Activated CD4-positive, alpha-beta T cell treated with anti-CD3 and anti-CD28 coated beads for 24 hours (primary cell): ENCODE results near the gene TBP.
A peak's percentile ranks its signal among the peaks of the same experiment; 100 is the strongest.

ENCODE experiments used
- DNase-seq, 2 donors: peaks; one replicate each; pipeline ENCODE4 v3.0.0-alpha.2; 2020; ENCODE audit warnings: low read depth in 2 of 2

The TBP gene

DNA sequence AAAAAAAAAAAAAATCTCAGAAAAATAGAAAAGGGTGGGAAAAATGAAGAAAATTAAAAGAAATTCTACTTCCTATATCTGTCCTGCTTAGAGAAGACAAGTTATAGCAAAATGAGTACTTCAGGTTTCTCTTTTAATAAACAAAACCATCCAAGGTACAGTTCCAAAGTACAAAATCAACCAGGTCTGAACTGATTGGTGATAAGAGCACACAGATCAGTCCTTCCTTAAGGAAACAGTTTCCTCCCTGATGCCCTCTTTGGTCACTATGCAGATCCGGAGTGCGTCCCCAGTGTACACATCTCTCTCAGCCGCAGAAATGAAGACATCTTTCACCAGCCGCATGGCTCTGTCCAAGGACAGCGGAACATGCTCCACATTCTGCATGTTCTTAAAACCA is 19.2 kb upstream of the TBP start:
- no peak for DNase-seq

DNA sequence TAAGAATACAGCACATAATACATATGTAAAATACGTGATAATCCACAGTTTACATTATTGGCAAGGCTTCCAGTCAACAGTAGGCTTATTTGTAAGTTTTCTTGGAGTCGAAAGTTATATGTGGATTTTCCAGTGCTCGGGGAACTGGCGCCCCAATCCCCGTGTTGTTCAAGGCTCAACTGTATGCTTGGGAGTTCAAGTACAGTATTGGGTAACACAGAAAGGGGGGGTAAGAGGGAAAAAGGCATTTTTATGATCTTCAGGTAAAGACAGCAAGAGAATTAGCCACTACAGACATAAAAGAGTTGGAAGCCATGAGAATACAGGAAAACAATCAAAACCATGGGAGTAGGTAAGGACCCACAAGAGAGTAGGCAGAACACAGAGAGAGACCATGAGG is 17.5 kb upstream of the TBP start:
- no peak for DNase-seq

DNA sequence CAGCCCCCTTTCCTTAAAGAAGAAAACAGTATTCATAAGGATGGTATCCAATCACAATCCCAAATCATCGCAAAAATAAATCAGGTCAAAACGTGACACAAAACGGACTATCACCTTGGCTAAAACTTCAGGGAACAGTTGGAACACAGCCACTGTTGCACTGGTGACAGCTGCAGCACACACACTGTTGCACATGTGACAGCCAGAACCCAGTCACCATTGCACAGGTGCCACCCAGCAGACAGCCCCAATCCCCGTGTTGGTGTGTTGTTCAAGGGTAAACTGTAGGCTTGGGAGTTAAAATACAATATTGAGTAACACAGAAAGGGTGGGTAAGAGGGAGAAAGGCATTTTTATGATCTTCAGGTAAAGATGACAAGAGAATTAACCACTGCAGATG is 16.8 kb upstream of the TBP start:
- DNase-seq = no peak

DNA sequence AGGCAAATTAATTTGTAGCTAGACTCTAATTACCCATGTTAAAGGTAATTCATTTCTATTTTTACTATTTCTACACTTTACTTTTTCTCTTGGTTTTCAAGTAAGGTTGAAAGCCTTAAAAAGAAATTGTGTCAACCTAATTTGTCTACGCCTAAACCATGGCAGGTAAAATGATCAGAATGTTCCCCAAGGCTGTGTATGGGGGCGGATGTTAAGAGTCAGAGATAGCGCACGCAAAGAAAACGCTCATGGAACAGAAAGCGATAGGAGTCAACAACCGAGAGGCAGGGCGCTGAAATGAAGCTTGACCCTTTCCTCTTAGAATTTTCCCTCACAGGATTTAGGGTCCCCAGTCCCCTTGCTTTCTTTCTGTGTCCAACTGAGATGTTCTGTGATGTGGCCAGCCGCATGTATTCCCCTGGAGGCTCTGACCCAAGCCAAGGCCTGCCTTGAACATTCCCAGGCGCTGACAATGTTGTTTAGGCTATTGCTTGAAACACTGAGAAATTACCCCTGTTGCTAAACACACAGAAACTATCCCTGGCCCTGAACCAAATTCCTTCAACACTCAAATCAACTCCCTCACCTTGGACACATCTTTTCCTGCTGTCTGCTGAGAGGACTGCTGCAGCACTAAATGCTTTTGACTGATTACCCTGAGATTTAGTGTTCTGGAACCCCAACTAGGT is 12.0 kb upstream of the TBP start:
- no peak for DNase-seq

DNA sequence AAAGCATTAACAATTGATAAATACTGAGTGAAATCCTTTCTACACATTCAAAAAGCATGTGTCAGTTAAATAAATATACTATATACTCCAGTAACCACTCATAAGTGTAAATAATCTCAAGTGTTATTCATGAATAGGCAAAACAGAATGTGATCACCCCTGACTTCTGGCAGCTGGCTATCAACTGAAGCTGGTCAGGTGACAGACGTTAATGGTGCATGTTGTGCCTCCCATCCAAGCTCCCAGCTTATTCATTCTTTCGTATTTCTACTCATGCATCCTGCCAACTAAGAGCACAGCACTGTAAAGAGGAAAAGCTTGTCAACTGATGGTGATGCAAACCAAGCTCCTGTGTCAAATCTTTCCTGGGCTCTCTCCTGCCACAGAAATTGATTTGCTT is 8.8 kb upstream of the TBP start:
- DNase-seq = no peak

DNA sequence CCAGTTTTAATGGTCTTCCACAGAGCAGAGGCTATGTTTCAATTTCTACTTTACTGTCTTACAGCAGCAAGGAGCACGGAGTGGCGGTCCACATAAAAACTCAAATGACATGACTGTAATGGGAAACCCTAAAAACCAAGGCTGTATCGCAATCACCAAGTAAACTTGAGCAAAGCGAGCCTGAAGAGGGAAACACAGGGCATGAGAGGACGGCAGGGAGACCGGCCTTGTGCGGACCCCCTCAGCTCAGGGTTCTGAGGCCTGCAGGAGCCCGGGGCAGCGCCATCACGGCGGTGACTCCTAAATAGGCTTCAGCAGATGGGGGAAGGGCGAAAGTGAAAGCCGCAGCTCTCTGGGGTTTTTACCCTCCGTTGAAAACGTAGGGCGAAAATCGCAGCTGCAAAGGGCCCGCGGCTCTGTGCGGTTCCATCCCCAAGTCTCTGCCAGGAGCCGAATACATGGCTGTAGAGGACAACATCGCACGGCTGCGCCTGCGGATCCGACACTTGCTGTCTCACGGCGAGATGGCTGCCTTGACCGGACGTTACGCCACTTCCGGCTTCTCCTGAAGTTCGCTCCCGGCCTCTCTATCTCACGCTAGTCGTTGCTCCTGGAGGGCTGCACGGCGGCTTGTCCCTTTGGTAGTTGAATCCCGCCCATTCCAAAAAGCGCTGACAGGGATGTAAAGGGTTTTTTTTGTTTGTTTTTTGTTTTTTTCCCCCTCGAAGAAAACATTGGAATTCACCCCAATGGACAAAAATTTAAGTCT is 1.2 kb upstream of the TBP start, which contains the start of gene PSMB1:
Gene PSMB1, minus strand, starts transcription at position 543 of the 769 bp plus-strand sequence. Its CDS starts 65 bp downstream, at position 478.
- DNase-seq = peak; percentile 65 to 74

DNA sequence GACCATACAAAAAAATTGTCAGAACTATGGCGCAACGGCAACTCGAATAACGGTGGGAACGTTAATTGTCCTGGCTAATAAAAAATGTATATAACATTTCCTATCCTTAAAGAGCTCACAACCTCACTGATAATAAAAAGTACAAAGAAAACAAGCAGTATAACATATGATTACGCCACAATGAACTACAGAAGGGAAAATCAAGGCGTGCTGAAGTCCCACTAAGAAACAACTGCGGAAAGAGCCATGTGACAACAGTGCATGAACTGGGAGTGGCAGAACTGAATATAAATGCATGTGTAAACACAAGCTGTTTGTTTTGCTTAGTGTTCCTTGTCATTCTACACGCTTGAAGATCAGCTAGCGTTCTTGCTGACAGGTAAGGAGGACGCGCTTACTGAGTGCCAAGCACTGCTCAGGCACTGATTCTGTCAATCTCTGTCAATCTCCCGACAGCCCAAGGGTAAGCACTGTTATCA is 596 bp upstream of the TBP start:
- DNase-seq = no peak

DNA sequence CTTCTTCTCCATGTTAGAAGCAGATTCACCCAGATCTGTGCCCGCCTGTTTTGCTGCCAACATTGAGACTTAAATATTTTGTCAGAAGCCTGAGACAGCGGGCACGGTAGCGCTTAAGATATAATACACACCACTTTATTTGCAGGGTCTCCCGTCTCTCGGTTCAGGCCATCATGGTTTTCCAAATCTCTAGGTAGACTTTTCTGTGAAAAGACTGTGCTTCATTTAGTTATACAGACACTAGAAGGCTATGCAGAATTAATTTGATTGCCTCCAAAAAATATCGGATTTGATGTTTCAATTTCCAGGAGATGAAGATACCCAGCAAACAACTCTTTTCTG is 598 bp downstream of the TBP start:
- DNase-seq = no peak

DNA sequence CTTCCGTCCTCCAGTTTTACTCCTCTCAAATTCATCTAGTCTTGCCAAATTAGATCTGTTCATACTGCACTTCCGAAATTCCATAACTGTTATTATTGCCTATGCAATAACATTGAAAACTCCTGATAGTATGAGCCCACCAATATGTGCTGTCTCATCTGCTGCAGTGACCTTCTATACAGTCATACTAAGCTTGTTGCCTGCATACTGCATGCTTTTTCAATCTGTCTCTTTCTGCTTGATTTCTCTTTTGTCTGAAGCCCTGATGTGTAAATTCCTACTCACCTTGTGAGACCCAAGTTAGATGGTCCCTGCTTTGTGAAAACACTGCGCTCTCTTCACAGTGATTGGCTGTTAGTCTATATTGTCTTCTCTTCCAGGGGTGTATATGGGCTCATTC is 1.1 kb downstream of the TBP start:
- DNase-seq = no peak

DNA sequence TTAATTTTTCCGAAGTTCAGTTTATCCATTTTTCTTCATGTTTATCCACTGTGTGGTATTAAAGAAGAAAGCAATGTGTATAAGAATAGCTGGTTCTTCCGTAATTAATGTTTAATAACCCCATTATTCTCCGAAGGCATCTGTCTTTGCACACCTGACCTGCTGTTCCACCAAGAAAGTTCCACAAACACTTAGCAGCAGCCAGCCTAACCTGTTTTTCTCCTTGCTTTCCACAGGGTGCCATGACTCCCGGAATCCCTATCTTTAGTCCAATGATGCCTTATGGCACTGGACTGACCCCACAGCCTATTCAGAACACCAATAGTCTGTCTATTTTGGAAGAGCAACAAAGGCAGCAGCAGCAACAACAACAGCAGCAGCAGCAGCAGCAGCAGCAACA is 7.4 kb downstream of the TBP start:
- DNase-seq = no peak

DNA sequence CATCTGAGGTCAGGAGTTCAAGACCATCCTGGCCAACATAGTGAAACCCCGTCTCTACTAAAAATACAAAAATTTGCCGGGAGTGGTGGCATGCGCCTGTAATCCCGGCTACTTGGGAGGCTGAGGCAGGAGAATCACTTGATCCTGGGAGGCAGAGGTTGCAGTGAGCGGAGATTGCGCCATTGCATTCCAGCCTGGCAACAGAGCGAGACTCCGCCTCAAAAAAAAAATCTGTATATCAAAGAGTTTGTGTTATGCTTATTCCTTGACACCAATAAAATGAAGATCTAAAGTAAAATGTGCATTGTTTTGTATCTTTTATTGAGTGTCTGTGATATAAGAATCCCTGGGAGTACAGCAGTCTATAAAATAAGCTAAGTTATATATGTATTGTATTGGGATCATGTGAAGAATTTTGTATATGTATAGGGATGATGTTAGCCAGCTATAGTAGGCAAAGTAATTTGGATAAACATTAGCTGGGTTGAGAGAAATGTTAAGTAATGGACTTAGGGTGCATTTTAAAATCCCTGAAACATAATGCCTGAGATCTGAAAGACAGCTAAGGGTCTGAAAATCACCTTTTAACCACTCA is 10.9 kb downstream of the TBP start:
- no peak for DNase-seq

DNA sequence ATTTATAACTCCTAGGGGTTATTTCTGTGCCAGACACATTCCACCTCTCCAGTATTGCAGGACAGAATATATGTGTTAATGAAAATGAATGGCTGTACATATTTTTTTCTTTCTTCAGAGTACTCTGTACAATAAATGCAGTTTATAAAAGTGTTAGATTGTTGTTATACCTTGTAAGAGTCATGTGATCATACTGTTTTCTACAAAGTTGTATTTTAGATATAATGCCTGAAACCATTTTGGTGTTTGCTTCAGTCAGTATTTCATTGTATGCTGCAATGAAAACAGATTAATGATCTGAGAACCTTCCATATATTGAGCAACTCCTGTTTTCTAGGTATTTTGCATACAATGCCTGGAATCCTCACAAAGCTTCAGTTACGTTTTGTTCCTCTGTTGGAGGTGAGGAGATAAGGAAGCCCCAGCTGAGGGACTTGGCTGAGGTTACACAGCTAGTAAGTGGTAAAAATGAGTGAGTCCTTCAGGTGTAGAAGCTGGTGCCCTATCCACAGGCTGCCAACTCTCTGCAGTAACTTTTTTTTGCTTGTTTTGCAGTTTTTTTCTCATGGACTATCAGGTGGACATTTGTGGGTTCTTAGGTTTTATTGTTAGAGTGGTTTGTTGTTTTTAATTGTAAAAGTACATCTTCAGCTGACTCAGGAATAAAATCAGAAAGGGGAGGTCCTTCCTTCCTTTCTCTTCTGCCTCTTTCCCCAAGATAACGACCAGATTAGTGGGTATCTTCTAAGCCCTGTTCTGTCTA is 18.7 kb downstream of the TBP start:
- no peak for DNase-seq

DNA sequence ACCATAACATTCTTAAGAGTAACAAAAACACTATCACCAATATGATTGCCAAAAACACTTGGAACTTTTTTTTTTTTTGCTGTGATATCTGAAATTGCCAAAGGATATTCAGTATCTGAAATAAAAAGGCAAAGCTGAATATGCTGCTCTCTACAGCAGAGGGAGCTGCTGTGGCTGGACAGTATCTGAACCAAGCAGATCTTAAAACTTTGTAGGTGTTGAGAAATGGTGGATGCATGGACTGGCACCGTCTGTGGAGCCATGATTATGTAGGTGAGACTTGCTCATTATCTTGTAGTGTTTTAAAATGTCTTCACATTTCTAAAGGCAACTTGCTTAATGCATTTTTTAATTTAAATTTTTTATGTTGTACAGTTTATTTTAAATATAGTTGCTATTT is 21.1 kb downstream of the TBP start:
- no peak for DNase-seq

DNA sequence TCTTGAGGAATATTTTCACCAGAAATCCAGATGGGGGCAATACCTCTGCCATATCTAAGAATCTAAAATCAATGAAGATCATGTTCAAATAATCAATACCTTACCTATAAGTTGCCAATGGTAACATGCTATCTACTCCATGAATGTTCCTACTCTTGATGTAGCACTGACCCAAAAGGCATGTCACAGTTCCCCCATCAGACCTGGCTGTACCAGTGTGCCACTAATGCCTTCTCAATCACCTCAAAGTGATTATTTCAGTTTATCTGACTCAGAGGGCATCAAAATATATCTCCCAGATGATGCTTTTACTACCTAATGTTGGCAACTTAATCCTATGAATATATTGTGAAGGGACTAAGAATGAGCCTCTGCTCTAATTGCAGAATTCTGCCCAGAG is 24.7 kb downstream of the TBP start:
- no peak for DNase-seq

DNA sequence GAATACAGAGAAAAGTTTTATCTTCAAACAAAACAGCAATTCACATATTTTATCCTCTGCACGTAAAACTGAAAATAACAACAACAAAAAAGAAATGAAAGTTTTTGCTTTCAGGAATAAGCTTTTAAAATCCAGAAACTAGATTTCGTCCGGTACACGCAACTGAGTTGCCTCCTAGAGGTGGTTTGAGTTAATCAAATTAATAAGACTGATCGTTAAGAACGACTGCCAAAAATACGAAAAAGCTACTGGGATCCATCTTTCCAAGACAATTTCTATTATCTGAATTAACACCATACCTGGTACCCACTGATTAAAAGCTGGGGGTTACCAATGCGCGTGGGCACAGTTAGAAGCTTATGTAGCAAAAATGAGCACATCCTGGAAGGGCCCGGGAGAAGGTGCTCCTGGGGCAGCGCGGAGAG is 29.6 kb downstream of the TBP start:
- DNase-seq = no peak

DNA sequence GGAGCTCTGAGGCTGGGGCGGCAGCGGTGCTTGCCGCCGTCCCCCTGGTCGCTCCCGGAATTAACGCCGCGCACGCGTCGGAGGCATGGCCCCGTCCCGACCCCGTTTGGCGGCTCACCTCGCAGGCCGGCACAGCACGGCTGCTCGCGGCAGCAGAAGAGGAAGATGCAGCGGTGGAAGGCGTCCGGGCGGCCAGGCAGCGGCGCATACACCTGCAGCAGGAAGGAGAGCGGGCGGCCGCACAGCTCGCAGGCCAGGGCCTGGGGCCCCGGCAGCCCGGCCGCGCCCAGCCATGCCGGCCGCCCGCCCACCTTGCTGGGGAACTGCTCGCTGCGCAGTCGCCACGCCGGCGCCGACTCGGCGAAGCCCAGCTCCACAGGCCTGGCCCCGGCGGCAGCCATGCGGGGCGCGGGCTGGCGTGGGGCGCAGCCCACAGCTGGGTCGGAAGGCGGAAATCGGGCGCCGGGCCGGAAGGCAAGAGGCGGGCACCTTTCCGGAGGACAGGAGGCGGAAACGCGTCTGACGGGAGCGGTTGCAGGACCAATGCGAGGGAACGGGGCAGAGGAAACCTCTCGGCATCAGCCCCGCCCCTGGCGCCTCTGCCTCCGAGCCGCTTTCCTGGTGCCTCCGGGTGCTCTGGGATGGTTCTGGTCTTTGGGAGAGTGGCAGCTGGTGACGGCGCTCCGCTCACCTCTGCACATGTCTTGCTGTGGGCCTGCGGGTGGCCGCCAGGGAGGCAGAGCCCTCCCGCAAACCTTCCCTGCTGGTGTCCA is 30.2 kb downstream of the TBP start, which contains the start of gene PDCD2:
Gene PDCD2, minus strand, starts transcription at position 457 of the 773 bp plus-strand sequence. Its CDS starts 56 bp downstream, at position 401.
- DNase-seq = peak; percentile 87 to 88

DNA sequence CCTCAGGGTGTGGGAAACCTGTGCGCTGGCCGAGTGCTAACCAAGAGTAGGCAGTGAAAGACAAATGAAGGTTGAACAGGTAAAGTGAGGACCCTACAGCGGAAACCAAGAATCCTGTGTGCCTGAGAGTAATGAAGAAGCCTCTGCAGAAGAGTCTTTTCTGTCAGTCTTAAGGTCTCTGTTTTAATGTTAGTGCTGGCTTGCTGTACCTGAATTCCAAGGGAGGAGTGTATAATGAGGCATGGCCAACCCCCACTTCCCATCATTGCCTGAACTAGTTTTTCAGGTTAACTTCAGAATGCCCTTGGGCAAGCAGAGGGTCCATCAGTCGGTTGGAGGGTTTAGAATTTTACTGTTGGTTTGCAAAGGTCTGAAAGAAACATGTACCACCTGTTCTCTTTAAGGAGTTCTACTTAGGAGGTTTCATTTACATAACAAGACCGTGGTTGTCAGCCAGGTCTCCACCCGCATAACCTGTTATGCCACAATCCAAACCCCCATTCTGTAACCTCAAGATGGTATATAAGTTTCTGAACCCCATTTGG is 30.9 kb downstream of the TBP start:
- DNase-seq = no peak

DNA sequence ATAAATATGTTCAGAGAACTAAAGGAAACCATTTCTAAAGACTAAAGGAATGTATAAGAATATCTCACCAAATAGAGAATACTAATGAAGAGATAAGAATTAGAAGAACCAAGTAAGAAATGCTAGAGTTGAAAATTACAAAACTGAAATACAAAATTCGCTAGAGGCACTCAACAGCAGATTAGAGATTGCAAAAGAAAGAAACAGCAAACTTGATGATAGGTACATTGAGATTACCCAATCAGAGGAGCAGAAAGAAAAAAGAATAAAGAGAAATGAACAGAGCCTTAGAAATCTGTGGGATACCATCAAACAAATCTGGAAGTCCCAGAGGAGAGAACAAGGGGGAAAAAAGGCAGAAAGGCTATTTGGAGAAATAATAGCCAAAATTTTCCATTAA is 36.6 kb downstream of the TBP start:
- no peak for DNase-seq

DNA sequence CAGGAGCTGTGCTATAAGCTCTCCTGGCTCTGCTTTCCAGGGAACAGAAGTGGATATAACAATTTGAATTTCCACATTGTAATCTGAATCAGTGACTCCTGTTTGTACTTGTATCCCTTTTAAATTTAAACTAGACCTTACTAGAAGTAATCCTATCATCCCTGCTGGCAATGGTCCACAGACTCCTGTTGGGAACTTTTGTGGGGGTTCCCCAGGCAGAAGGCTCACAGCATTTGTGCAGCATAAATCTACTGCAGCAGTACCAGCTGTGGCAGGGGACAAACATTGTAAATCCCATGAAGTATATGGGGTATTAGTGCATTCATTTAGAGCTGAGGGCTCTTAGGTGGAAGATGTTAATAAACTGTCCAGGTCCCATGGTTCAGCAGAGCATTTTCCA is 42.3 kb downstream of the TBP start:
- no peak for DNase-seq

DNA sequence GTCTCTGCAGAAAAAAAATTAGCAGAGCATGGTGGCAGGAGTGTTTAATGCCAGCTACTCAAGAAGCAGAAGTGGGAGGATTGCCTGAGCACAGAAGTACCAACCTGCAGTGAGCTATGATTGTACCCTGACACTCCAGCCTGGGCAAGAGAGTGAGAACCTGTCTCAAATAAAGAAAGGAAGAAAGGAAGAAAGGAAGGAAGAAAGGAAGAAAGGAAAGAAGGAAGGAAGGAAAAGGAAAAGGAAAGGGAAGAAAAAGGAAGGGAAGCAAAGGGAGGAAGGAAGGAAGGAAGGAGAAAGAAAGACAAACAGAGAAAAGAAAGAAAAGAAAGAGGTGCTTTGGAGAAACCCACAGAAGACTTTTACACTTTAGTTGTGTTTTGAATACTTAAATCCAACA is 43.1 kb downstream of the TBP start:
- DNase-seq = no peak
